Measurements from ENCODE around the gene ARRDC3.
"Not testable (repeated sequence)": the region's sequence is repeated elsewhere in the genome, so short reads cannot be mapped to it uniquely, and the experiment has no call there.

ARRDC3 gene

GRCh38 chr5:91359962-91360609 is 23.0 kb downstream of the ARRDC3 start:
- DNase-seq: no peak

- DNase-seq: no peak
Measured at GRCh38 chr5:91357806-91358205, 25.3 kb downstream of the ARRDC3 start.

DNA sequence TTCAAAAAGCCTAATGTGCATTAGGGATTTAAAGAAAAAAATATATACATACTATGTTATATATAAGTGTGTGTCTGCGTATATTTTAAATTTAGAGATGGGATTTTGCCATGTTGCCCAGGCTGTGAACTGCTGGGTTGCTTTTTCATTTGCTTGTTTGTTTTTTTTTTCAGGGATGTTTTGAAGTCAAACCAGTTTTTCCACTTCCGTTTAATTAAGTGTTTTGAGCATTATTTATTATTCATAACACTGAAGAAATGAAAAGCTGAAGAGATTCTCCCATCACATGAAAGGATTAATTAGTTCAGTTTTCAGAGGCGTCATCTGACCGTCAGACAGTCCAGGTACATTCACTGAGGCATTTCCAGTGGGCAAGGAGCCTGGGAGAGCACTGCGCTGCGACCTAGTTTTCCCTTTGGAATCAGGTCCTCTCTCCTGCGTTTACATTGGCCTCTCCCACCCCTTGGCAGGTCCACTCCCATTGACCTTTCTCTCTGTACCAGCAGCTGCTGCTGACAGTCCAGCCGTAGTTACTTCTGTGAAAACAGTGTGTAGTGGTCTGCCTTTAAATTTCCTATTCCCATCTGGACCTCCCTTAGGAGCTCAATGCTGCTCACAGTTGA is 26.0 kb downstream of the ARRDC3 start:
- DNase-seq: no peak

- not testable (repeated sequence) for DNase-seq
Measured at GRCh38 chr5:91354867-91355266, 28.2 kb downstream of the ARRDC3 start.

DNA sequence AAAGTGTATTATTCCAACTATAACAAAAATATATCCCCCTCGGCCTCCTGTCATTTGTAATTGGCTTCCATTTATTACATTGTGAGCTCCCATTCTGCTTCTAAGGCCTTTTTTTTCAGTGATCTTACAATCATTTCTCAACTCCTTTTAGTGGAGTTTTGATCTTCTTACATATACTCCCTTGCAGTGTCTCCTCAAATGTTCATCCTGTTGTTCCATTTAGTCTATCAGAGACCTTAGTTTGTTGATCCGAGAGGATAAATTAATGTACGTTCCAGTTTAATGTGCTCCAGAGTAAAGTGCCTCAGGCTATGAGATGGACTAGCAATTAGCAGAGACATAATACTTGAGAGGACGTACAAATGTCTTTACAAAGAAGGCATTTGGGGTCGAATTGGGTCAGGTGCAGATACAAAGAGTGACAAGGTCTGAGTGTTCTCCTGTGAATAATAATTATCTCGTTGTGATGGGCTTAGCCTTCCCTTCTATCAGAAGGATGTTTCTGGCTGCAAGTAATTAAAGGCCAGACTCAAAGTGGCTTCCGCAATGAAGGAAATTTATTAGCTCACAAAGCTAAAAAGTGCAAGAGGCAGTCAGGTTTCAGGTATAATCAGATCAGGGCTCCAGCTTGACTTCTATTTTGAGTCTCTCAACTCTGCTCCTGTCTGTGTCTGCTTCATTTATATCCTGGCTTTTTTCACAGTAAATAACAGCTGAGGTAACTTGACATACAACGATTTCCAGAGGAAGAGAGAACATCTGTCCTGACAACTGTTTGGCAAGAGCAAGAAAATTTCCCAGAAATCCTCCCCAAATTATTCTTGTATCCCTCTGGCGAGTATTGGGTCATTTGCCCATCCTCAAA is 30.1 kb downstream of the ARRDC3 start:
- DNase-seq: no peak

- DNase-seq: no peak
Measured at GRCh38 chr5:91345461-91345860, 37.7 kb downstream of the ARRDC3 start.

- not testable (repeated sequence) for DNase-seq
Measured at GRCh38 chr5:91344661-91345200, 38.4 kb downstream of the ARRDC3 start.

GRCh38 chr5:91343916-91344315 is 39.2 kb downstream of the ARRDC3 start:
- no peak for DNase-seq

- not testable (repeated sequence) for DNase-seq
Measured at GRCh38 chr5:91342931-91343330, 40.2 kb downstream of the ARRDC3 start.

GRCh38 chr5:91341154-91341553 is 42.0 kb downstream of the ARRDC3 start:
- DNase-seq: no peak

DNA sequence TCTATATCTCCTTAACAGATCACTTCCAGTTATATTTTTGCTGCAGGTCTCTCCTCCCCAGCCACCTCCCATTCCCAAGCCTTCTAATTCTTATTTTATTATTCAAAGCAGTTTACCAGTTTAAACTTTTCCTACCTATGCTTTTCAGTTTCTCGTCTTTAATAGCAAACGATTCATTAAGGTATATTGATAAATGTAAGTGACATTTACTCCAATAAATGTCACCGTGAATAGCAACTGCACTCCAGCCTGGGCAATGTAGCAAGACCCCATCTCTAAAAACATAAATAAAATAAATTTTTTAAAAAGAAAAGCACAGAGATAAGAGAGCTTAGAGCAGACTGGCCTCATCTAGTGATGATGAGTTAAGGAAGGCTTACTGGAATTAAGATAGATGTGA is 42.6 kb downstream of the ARRDC3 start:
- DNase-seq: no peak

- no peak for DNase-seq
Measured at GRCh38 chr5:91339063-91339705, 43.9 kb downstream of the ARRDC3 start.

DNA sequence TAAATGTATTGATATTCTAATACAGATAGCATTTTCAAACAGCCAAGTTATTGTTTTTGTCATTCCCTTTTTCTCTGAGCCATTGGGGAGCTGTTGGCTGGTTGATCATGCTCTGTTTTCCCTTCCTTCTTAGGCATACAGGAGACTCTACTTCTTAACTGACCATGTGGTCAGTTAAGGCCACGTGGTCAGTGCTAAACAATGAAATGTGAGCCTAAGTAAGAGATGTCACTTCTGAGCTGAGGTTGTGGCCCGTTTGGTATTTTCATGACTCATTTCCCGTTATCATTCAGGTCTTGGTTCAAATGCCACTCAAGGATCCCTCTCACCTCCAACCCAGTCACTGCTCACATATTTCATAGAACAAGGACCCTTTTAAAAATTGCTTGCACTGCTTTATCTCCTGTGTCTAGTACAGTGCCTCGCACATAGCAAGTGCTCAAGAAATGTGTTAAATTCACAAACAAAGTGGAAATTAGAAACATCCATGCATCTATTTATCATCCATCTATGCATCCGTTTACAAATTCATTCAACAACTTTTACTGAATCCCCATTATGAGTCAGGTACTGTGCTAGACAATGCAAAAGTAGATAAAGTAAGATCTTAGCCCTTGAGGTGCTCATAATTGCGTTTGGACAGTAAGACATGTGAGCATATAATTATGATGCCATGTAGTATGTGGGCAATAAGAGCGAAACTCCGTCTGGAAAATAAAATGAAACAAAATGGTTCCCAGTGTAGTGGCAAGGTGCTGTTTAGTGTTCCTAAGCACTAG is 50.7 kb downstream of the ARRDC3 start:
- DNase-seq: no peak

DNA sequence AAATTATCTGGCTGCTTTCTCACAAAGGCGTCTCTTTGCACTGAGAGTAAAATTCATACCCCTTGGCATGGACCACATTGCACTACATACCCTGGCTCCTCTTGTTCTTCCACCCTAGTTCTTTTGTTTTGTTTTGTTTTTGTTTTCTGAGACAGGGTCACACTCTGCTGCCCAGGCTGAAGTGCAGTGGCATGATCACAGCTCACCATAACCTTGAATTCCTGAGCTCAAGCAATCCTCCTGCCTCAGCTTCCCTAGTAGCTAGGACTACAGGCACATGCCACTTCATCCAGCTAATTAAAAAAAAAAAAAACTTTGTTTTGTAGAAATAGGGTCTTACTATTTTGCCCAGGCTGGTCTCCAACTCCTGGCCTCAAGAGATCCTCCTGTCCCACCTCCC is 51.4 kb downstream of the ARRDC3 start:
- DNase-seq: no peak

DNA sequence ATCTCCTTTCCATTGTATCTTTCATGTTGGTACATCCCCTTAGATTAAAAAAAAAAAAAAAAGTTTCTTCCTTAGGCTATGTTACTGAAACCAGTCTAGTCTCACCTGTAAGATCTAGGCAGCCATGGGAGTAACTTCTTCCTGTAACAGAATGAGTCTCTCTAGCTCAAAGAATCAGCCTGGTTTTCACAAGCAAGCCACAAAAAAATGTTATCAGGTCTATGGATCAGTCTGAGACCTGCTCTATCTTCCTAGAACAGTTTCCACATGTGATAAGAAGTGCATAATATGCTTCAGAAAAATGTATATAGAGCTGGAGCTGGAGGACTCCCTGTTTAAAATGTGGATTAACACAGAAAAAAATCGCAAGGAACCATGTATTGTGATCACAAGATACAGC is 53.8 kb downstream of the ARRDC3 start:
- DNase-seq: no peak

DNA sequence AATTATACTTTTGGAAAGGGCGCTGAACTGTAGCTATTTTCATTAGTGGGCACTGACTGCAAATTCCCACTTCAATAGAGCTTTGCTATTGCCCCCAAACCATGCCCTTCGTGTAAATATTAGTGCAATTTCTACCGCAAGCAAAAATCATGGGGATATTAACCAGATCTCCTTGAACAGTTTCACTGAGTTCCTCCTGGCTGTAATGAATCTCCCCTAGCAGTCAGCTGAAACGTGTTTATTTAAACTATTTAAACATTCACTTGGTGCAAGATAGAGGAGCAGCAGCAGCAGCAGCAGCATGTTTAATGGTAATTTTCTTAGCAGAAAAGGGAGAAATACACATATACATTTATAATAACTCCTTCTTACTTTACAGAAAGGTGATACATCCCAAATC is 54.4 kb downstream of the ARRDC3 start:
- DNase-seq: no peak

DNA sequence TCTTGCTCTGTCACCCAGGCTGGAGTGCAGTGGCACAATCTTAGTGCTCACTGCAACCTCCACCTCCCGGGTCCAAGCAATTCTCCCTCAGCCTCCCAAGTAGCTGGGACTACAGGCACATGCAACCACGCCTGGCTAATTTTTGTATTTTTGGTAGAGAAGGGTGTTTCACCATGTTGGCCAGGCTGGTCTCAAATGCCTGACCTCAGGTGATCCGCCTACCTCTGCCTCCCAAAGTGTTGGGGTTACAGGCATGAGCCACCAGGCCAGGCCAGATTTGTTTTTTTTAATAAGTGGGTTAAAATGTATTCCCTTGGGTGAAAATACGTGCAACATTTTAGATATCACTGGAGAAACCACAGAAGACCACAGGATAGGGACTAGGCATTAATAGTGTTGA is 60.1 kb downstream of the ARRDC3 start:
- DNase-seq: not testable (repeated sequence)

GRCh38 chr5:91319667-91320066 is 63.5 kb downstream of the ARRDC3 start:
- DNase-seq: no peak

GRCh38 chr5:91318724-91319123 is 64.4 kb downstream of the ARRDC3 start:
- DNase-seq: peak; percentile 16
